GM13977 (cell line): ENCODE measurements around the gene FABP2.
A peak's percentile ranks its signal among the peaks of the same experiment; 100 is the strongest.
"Not testable (repeated sequence)": the region's sequence is repeated elsewhere in the genome, so short reads cannot be mapped to it uniquely, and the experiment has no call there.

ENCODE experiments used
- DNase-seq: peaks from one replicate; pipeline ENCODE4 v3.0.0; 2012; ENCODE audit warnings: low spot score
- in situ Hi-C: fragments of 300-500 bp; cut with MboI; formaldehyde crosslinking; loops from one replicate; pipeline ENCODE4 v1.12.0; 2022; ENCODE audit warnings: low sequenced_read_pairs, low pct_unique_long_range_greater_than_20kb, mixed read lengths, inconsistent platforms; ENCODE audit not compliant: unreplicated experiment
- TF ChIP-seq, protein P1 (sequence below): IDR thresholded peaks from 2 replicates; pipeline ENCODE4 v1.5.1; 2012; ENCODE audit warnings: mild to moderate bottlenecking, control low read depth; ENCODE audit not compliant: insufficient read depth; ENCODE audit errors: extremely low read depth, missing control alignments

The FABP2 gene

DNA sequence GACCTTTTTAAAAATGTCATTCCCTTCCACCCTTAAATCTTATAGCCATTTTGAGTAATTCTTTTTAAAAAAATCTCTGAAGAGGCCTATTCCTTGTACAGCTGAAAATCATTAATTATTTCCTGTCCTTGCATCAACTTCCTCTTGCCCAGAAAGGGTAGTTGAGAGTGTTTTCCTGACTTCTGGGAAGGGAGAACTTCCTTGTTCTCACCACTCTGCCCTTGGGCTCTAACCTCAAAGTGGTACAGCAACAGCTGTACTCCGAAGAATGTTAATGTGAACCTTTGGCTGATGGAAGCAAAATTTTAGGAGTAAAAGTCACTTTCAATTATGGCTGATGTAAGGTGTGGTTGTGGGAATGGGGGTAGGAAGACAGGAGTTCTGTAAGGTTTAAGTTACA is 15.1 kb upstream of the FABP2 start:
- TF ChIP-seq, protein P1, sequence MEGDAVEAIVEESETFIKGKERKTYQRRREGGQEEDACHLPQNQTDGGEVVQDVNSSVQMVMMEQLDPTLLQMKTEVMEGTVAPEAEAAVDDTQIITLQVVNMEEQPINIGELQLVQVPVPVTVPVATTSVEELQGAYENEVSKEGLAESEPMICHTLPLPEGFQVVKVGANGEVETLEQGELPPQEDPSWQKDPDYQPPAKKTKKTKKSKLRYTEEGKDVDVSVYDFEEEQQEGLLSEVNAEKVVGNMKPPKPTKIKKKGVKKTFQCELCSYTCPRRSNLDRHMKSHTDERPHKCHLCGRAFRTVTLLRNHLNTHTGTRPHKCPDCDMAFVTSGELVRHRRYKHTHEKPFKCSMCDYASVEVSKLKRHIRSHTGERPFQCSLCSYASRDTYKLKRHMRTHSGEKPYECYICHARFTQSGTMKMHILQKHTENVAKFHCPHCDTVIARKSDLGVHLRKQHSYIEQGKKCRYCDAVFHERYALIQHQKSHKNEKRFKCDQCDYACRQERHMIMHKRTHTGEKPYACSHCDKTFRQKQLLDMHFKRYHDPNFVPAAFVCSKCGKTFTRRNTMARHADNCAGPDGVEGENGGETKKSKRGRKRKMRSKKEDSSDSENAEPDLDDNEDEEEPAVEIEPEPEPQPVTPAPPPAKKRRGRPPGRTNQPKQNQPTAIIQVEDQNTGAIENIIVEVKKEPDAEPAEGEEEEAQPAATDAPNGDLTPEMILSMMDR, result no peak
- DNase-seq, result no peak
- in situ Hi-C loops, result no loop called here

DNA sequence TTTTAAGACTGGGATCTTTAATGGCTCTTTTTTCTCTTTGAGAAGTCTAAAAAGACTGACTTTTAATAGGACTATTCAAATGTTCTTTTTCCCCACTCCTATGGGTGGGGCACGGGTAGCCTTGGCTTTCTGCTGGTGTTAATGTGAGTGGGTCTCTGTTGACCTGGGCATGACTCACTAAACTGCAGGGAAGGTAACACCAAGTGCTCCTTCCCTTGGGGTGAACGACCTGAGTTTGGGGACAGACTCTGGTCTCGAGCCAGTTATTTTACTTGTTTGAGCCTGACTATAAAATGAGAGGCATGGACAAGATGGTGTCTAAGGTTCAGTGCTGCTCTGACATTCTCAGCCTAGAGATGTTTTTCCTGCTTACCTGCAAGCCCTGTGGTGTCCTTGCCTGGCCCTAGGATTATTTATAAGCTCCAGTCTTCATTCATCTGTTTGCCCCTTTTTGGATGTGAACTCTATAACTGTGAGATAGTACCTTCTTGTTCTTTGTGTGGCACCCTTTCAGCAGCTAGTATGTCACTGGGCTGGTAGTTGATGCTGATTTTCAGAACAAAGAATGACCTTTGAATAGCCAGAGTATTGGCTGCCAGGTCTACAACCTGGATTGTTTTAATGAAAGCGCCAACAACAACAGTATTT is 14.5 kb upstream of the FABP2 start:
- DNase-seq, in situ Hi-C loops: not testable (repeated sequence)

DNA sequence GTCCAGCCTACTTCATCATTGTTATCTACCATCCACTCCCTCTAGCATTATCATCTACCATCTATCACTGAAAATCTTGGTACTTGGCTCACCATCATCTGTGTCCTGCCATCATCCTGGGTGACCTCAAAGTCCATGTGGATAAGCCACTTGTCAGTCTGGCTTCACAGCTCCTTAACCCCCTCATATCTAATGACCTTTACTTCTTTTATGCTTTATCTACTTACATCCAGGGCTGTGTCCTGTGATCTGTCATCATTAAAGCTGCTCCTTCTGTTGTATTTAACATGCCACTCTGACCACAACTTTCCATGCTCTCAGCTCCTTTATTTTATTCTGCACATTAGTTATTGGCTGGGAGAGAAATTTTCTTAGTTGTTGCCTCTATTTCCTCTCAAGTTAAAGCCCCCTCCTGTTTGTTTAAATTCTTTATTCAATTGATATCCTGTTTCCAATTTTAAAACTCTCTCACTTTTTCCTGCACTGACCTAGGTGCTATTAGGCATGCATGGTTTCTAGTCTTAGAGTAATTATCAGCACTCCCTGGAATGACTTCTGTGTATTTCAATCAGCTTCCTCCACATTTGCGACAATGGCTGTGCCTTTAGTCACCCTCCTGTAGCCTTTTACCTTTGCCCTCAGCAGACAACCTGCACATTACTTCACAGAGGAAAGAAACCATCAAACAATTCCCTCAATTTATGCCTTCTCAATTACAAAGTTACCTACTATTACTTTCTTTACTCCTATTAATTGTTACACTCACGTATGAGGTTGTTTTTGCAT is 8.1 kb upstream of the FABP2 start:
- in situ Hi-C loops, result no loop called here
- DNase-seq, result no peak
- TF ChIP-seq, protein P1, result no peak

DNA sequence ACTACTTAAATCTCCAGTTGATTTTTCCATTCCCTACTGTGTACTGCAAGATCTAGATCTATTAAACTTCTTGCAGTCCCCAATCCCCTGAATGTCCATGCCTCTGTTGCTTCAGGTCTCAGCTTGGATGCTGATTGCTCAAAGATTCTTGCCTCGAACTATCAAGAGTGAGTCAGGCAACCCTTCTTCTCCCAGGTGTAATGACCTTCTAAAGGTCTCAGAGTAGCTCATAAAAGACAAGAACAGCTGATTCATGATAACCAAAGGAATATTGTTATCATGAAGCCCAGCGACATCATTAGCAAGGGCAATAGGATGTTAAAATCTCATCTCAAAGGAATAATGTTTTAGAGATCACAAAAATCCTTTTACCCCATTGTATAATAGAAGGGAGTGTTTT is 6.8 kb upstream of the FABP2 start:
- no peak for DNase-seq
- in situ Hi-C loops, result no loop called here
- TF ChIP-seq, protein P1, result no peak

DNA sequence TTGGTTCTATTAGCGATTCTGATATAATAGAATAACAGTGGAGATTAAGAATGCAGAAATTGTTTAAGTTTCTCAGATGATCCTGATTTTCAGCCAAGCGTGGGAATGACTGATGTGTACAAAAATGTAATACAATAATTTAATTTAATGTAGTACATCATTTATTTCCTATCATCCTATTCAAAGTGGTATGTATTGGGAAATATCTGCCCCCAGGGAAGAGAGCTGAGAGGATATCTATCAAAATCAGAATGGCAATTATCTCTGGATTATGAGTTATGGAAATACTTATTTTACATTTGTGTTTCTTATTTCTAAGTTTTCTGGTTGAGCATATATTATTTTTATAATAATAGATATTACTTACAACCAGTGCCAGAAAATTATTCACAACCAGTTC is 3.9 kb downstream of the FABP2 start:
- TF ChIP-seq, protein P1, result no peak
- in situ Hi-C loops, result no loop called here

DNA sequence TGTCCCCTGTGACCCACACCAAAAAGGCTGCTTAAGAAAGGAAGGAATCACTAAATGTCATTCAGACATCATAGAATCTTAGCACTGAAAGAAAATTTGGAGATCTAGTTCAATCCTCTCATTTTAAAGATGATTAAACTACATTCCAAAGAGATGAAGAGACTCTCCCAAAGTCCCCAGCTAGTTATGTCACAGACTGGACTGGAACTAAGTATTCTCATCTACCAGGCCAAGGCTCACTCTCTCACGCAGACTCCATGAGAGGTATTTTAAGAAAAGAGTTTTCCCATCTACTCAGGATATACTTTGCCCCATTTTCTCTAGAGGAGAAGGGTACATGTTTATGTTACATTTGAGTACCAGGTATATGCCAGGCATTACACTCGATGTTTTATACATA is 6.9 kb downstream of the FABP2 start:
- in situ Hi-C loops, result no loop called here
- TF ChIP-seq, protein P1, result no peak
- DNase-seq, result no peak

More for the DNA sequence above, 3.9 kb downstream of the FABP2 start:
- DNase-seq, result no peak

DNA sequence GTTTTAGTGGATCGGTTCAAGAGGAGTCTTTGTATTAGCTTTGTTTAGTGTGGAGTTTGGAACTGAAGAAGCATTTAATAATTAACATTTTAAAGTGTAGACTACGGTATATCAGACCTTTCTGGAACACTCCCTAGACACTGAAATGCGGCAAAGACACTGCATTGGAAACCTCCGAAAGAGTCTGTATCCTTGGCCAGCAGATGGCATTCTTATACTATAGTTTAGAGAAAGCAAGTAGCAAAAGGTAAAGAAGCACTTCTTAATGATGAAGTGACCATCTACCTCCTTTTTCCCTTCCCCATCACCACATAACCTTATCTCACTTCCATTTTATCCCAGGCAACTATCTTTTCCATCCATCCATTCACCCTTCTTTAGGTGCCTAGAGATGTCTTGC is 7.6 kb downstream of the FABP2 start:
- peak; percentile 18 for DNase-seq
- in situ Hi-C loops, result no loop called here
- TF ChIP-seq, protein P1, result peak; percentile 56
